Naive B cell (primary cell): ENCODE results near the gene FAM13C. TPM values are rescaled to one million over a fixed set of nuclear protein-coding genes. Genes with fewer than 3 reads are reported as not detected.
A peak's percentile ranks its signal among the peaks of the same experiment; 100 is the strongest.

Source experiments
- ATAC-seq, 2 donors: fragments of 150-1000 bp; cut with Tn5 transposase; 2 replicates each; pipeline ENCODE4 v1.10.0; 2021; ENCODE audit warnings: low read depth in 2 of 2, mild to moderate bottlenecking in 2 of 2, moderate library complexity in 2 of 2
- DNase-seq: peaks from one replicate; pipeline ENCODE4 v3.0.0; 2022
- H3K27ac Mint-ChIP-seq, 6 donors: one replicate each; pipeline ENCODE4 v1.8.0; 2020 to 2022; ENCODE audit warnings: mild to moderate bottlenecking in 6 of 6, mixed read lengths in 6 of 6, moderate library complexity in 5 of 6, inconsistent platforms in 2 of 6
- H3K27me3 Mint-ChIP-seq, 3 donors: one replicate each; pipeline ENCODE4 v1.8.0; 2021 to 2022; ENCODE audit warnings: mixed read lengths in 3 of 3, mild to moderate bottlenecking in 1 of 3
- H3K36me3 Mint-ChIP-seq, 2 donors: one replicate each; pipeline ENCODE4 v1.8.0; 2020 to 2022; ENCODE audit warnings: mixed read lengths in 2 of 2, inconsistent platforms in 1 of 2, mild to moderate bottlenecking in 1 of 2
- H3K4me1 Mint-ChIP-seq, 3 donors: one replicate each; pipeline ENCODE4 v1.8.0; 2020 to 2022; ENCODE audit warnings: mixed read lengths in 3 of 3, inconsistent platforms in 1 of 3, mild to moderate bottlenecking in 1 of 3, moderate library complexity in 1 of 3
- H3K4me3 Mint-ChIP-seq, 8 donors: one replicate each; pipeline ENCODE4 v1.8.0; 2020 to 2022; ENCODE audit warnings: mild to moderate bottlenecking in 8 of 8, mixed read lengths in 8 of 8, moderate library complexity in 8 of 8, inconsistent platforms in 2 of 8
- H3K9me3 Mint-ChIP-seq, 7 donors: one replicate each; pipeline ENCODE4 v1.8.0; 2020 to 2022; ENCODE audit warnings: mixed read lengths in 7 of 7, mild to moderate bottlenecking in 5 of 7, inconsistent platforms in 2 of 7, moderate library complexity in 1 of 7
- polyA plus RNA-seq, 6 donors: library from polyadenylated mRNA; unstranded; fragments of 300-500 nt; fragmentation: Illumina TruSeq; gene quantifications; one replicate each; pipeline ENCODE4 v1.2.3, GENCODE V29; 2021; ENCODE audit warnings: low read depth in 6 of 6

FAM13C gene
- polyA plus RNA-seq, 6 donors from 2014 or later: not detected

DNA sequence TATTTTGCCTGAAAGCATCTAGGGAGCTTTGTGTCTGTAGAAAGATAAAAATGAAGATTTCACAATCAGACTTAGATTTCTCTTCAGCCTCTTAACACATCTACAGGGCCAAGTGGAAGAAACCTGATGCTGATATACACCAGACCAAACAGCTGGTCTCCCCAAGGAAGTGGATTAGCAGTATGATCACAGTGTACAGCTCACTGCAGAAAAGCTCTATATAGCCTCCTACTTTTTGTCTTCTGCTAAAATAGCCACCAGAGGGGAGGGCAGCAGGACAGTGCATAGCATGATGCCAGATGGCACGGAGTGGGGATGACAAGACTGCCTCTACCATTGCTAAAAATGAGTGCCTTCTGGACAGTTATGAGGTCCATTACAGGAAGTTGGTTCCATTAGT, 16.0 kb downstream of the FAM13C start:
- no peak overlapping the region for H3K27ac Mint-ChIP-seq
- no peaks in the 10 kb centered on the region for H3K27me3 Mint-ChIP-seq
- no peak overlapping the region for H3K4me3 Mint-ChIP-seq
- ATAC-seq (no peak), DNase-seq (no peak)
- H3K9me3 Mint-ChIP-seq: peaks cover 0 to 9% (median 2%) of the 10 kb centered on the region in 7 donors
- H3K4me1 Mint-ChIP-seq: no peaks in the 10 kb centered on the region
- no peaks in the 10 kb centered on the region for H3K36me3 Mint-ChIP-seq

DNA sequence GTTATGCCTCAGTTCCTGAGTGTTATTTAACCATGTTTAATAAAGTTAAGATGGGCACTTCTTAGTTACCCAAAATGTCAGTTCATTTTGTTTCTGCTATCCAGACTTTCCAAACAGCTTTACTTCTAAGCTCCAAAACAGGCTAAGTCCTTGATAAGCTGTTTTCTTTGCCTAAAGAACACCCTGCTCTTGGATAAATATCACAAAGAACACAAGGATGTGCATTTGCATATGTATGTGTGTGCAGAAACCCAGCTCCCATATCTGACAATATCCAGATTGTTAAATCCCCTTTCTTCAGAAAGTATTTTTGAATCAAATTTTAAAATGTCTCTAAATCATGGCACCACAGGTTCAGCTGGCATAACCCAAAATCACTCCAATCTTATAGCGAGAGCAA, 19.6 kb downstream of the FAM13C start:
- H3K36me3 Mint-ChIP-seq: no peaks in the 10 kb centered on the region
- H3K4me3 Mint-ChIP-seq: no peak overlapping the region
- peaks cover 0 to 9% (median 4%) of the 10 kb centered on the region in 7 donors for H3K9me3 Mint-ChIP-seq
- H3K4me1 Mint-ChIP-seq: no peaks in the 10 kb centered on the region
- ATAC-seq (no peak), DNase-seq (no peak)
- no peak overlapping the region for H3K27ac Mint-ChIP-seq
- no peaks in the 10 kb centered on the region for H3K27me3 Mint-ChIP-seq

DNA sequence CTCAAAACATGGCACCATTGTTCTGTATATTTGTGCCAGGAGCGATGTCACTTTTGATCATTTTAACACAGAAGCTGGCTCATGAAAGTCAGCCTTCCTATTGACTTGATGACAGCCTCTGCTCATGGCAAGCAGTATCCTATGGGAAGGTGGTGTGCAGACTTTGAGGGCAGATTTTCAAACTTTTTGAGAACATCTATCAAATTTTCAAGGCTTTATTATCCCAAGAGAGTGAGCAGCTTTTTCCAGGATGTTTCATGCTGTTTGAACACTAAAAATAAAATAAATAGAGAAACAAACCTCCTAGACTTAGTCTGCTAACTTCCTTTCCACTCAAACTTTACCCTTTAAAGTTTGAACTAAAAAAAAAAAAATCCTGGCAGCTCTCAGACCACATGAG, 20.3 kb downstream of the FAM13C start:
- Mint-ChIP-seq H3K4me1 (no peaks in the 10 kb centered on the region), H3K4me3 (no peak overlapping the region), H3K27ac (no peak overlapping the region), H3K36me3 (no peaks in the 10 kb centered on the region), H3K27me3 (no peaks in the 10 kb centered on the region), H3K9me3 (peaks cover 0 to 9% (median 4%) of the 10 kb centered on the region in 7 donors)
- no peak for DNase-seq
- no peak for ATAC-seq

DNA sequence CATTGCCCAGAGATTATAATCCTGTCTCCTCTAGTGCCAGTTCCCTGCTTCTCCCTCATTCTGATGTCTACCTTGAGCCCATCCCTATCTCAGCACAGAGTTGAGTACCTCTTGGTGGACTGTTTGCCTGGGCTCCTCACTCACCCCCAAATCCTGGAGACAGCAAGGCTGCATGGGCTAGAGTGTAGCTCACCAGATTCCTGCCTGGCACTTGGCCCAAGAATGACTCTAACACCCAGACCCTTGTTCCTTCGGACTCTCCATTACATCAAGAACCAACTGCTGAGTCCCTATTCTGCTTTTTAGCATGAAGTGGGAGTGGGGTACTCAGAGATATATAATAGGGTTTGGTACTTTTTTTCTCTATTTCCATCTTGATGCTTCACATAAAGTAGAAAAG, 22.1 kb downstream of the FAM13C start:
- Mint-ChIP-seq H3K4me1 (no peaks in the 10 kb centered on the region), H3K9me3 (peaks cover 0 to 9% (median 2%) of the 10 kb centered on the region in 7 donors)

DNA sequence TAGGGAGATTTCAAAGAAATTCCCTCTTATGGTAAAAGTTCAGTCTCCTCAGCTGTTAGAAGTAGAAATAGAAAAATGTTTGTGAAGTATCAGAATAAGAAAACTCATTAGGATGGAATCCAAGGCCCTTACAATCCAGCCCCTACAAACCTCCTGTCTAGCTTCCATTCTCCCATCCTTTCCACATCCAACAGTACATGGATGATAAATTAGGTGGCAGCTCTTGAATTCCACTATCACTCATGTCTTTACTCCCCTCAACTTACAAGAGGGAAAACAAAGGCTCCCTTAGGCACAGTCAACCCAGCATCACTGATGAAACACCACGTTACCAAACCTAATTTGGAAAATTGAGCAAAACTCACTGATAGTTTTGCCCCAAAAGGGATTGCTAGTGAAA, 23.0 kb downstream of the FAM13C start:
- Mint-ChIP-seq H3K27me3 (no peaks in the 10 kb centered on the region), H3K4me3 (no peak overlapping the region), H3K27ac (no peak overlapping the region), H3K36me3 (no peaks in the 10 kb centered on the region), H3K4me1 (no peaks in the 10 kb centered on the region), H3K9me3 (peaks cover 0 to 9% (median 2%) of the 10 kb centered on the region in 7 donors)
- DNase-seq (no peak), ATAC-seq (no peak)

More for the DNA sequence above, 22.1 kb downstream of the FAM13C start:
- H3K4me3 Mint-ChIP-seq: no peak overlapping the region
- no peaks in the 10 kb centered on the region for H3K36me3 Mint-ChIP-seq
- no peak for DNase-seq
- no peak overlapping the region for H3K27ac Mint-ChIP-seq
- H3K27me3 Mint-ChIP-seq: no peaks in the 10 kb centered on the region
- ATAC-seq: no peak

DNA sequence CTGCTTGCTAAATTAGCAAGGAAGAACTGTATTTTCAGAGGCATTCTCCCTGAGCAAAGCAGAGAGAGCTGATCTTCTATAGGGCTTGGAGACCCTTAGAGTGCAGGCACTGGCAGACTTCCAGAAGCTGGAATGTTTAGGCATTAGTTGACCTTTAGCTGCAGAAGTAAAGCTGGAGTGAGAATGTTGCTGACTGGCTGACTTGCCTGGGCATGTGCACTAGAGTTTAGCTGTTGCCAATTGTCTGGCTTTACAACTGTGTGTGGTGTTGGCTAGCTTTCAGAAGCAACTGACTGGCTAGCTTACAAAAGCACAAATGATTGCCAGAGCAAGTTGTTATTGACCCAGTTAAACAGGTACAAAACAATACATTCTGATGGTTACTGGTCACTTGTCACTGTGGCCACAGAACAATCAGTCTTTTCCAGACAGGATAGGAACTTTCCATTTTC, 25.1 kb downstream of the FAM13C start:
- no peak for DNase-seq
- no peak for ATAC-seq
- Mint-ChIP-seq H3K4me1 (no peaks in the 10 kb centered on the region), H3K27ac (no peak overlapping the region), H3K9me3 (peaks cover 0 to 4% (median 0%) of the 10 kb centered on the region in 7 donors), H3K4me3 (no peak overlapping the region), H3K36me3 (no peaks in the 10 kb centered on the region), H3K27me3 (no peaks in the 10 kb centered on the region)

DNA sequence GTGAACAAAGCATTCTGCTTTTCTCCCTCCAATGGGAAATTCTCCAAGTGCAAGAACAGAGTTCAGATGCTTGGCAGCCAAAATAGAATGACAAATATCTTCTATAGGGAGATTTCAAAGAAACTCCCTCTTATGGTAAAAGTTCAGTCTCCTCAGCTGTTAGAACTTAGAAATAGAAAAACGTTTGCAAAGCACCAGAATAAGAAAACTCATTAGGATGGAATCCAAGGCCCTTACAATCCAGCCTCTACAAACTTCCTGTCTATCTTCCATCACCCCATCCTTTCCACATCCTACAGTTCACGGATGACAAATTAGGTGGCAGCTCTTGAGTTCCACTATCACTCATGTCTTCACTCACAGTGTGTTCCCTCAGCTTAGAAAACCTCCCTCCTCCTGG, 25.7 kb downstream of the FAM13C start:
- H3K9me3 Mint-ChIP-seq: peaks cover 0 to 4% (median 0%) of the 10 kb centered on the region in 7 donors
- no peak overlapping the region for H3K4me3 Mint-ChIP-seq
- no peak for DNase-seq
- no peaks in the 10 kb centered on the region for H3K27me3 Mint-ChIP-seq
- H3K4me1 Mint-ChIP-seq: no peaks in the 10 kb centered on the region
- no peak for ATAC-seq
- H3K36me3 Mint-ChIP-seq: no peaks in the 10 kb centered on the region
- H3K27ac Mint-ChIP-seq: no peak overlapping the region

DNA sequence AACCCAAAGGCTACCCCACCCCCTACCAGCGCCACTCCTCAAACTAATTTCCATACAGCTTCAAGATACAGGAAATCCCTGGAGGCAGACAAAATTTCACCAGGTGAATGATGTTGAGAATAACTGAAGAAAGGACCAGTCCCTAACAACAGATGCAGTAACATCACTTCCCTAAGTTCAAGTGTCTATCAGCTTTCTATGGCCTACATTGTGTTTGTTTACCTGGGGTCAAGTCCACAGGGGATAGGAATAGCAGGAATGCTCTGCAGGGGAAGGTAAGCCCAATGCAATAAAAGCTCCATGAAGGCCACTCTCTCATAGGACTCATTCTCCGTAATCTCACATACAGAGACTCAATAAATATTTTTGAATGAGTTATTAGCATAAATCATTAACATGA, 26.9 kb downstream of the FAM13C start:
- H3K27ac Mint-ChIP-seq: no peak overlapping the region
- H3K4me3 Mint-ChIP-seq: no peak overlapping the region
- DNase-seq (no peak), ATAC-seq (no peak)
- no peaks in the 10 kb centered on the region for H3K36me3 Mint-ChIP-seq
- H3K27me3 Mint-ChIP-seq: no peaks in the 10 kb centered on the region
- no peaks in the 10 kb centered on the region for H3K4me1 Mint-ChIP-seq
- peaks cover 0 to 4% (median 0%) of the 10 kb centered on the region in 7 donors for H3K9me3 Mint-ChIP-seq

DNA sequence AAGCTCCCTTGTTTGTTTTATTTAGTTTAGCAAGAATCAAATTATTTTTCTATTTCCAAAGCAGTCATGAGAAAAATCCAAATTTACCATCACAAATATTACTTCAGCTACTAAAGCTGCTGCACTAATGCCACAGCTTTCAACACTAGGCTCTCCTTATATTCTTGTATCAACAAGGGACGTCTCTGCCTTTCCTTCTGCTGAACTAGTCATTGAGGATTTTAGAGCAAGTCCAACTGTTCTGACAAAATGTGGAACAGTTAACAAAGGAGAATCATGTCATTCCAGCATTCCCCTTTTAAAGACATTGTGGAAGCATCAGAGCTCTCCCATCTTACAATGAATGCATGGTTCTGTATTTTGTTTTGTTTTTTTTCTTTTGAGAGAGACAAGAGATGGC, 28.6 kb downstream of the FAM13C start:
- no peak overlapping the region for H3K27ac Mint-ChIP-seq
- H3K27me3 Mint-ChIP-seq: no peaks in the 10 kb centered on the region
- no peak overlapping the region for H3K4me3 Mint-ChIP-seq
- DNase-seq (no peak), ATAC-seq (no peak)
- H3K36me3 Mint-ChIP-seq: no peaks in the 10 kb centered on the region
- H3K4me1 Mint-ChIP-seq: no peaks in the 10 kb centered on the region
- H3K9me3 Mint-ChIP-seq: peaks cover 0 to 2% (median 0%) of the 10 kb centered on the region in 7 donors

DNA sequence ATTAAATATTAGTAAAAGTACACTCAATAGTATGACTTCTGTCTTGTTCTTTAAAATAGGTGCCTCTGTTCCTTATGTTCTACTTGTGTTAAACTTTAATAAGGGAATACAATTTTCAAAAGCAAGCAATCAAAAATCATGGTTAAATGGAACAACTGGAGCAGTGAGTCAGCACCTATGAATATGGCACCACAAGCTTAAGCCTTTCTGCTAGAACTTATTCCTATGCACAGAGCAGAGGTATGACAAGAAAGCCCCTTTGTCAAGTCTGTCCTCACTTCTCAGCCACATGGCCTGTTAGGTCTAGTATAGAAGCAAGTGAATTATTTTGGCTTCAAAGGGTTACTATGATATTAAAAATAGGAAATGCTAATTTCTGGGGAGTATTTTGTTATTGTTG, 29.8 kb downstream of the FAM13C start:
- Mint-ChIP-seq H3K36me3 (no peaks in the 10 kb centered on the region), H3K4me3 (no peak overlapping the region), H3K27me3 (no peaks in the 10 kb centered on the region), H3K27ac (no peak overlapping the region), H3K4me1 (no peaks in the 10 kb centered on the region), H3K9me3 (no peaks in the 10 kb centered on the region)
- ATAC-seq (no peak), DNase-seq (no peak)

DNA sequence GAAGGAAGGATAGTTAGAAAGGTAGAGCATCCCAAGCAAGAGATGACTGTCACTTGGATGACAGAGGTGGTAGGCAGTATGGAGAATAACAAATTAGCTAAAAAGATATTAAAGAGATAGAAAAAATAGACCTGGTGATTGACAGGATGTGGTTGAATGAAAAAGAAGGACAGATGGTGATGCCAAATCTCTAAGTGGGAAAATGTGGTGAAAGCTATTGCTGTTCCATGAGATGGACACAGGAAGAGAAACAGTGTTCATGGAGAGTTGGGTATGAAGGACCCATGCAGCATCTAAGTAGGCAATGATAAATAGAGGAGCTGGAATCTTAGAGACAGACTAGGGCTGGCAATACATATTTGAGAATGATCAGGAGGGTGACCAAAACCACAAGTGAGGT, 30.7 kb downstream of the FAM13C start:
- H3K4me3 Mint-ChIP-seq: no peak overlapping the region

DNA sequence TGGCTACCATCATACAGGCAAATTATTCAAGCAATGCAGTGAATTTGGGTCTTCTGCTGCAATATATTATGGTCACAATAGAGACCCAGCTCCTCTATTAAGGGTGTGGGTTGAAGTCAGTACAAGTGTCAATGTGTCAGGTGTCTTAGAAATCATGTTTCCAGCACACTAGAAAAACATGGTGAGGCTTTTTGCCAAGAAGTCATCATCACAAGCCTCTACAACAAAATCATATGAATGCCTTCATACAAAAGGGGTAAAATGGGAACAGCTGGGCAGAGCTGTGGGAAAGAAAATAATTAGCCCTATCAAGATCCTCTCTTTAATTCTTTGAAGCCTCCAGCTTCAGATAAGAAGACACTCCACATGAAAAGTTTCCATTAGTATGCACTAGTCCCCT, 37.2 kb downstream of the FAM13C start:
- Mint-ChIP-seq H3K27ac (no peak overlapping the region), H3K9me3 (peaks cover 0 to 4% (median 0%) of the 10 kb centered on the region in 7 donors), H3K27me3 (peaks cover 0 to 4% (median 4%) of the 10 kb centered on the region in 3 donors), H3K4me1 (no peaks in the 10 kb centered on the region), H3K4me3 (no peak overlapping the region), H3K36me3 (no peaks in the 10 kb centered on the region)
- DNase-seq (no peak), ATAC-seq (no peak)

More for the DNA sequence above, 30.7 kb downstream of the FAM13C start:
- H3K36me3 Mint-ChIP-seq: no peaks in the 10 kb centered on the region
- H3K4me1 Mint-ChIP-seq: no peaks in the 10 kb centered on the region
- H3K27me3 Mint-ChIP-seq: no peaks in the 10 kb centered on the region
- ATAC-seq (no peak), DNase-seq (no peak)
- H3K9me3 Mint-ChIP-seq: no peaks in the 10 kb centered on the region
- H3K27ac Mint-ChIP-seq: no peak overlapping the region

DNA sequence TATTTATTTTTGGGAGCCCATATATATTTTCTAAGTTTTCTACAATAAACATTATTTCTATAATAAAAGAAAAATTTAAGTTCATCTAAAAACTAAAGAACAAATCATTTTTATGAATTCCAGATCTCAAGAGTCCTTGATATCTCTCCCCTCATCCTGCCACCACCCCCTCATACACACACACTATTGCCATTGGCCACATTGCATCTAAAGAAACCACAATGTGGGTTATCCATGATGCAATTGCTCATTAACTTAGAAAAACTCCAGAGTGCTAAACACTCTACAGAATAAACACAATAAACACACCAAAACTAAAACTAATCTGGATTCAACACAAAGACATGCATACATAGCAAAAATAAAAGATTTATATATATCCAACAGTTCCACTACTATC, 37.8 kb downstream of the FAM13C start:
- Mint-ChIP-seq H3K27ac (no peak overlapping the region), H3K36me3 (no peaks in the 10 kb centered on the region), H3K4me1 (no peaks in the 10 kb centered on the region), H3K4me3 (peak overlapping the region in 1 of 8 donors; percentile 31), H3K27me3 (peaks cover 0 to 6% (median 4%) of the 10 kb centered on the region in 3 donors), H3K9me3 (peaks cover 0 to 4% (median 0%) of the 10 kb centered on the region in 7 donors)
- no peak for ATAC-seq
- no peak for DNase-seq

DNA sequence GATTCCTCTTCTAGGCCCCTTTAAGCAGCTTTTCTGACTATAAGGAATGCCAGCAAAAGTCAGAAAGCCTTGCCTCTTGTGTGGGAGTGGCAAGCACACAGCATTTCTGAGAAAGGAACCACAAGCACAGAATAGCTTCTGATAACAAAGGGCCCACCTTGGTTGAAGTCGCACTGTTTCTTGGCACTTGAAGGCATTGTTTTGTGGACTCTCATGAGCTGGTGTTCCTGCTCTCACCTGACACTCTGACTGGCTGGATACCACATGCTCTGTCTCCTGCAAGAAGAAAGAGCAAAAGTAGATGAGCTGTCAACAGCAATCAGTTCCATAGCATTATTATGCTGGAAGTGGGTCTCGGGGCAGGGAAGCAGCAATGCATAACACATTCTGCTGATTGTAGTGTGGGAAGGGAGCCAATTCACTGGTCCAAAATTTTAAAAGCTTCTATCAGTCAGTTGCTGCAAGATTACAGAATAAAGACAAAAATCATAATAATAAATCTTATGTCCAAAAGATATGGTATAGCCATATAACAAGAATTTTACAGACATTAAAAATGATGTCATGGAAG, 38.4 kb downstream of the FAM13C start:
- H3K9me3 Mint-ChIP-seq: peaks cover 0 to 4% (median 0%) of the 10 kb centered on the region in 7 donors
- no peak overlapping the region for H3K27ac Mint-ChIP-seq
- H3K36me3 Mint-ChIP-seq: no peaks in the 10 kb centered on the region
- no peaks in the 10 kb centered on the region for H3K4me1 Mint-ChIP-seq
- H3K4me3 Mint-ChIP-seq: no peak overlapping the region
- H3K27me3 Mint-ChIP-seq: peaks cover 0 to 6% (median 4%) of the 10 kb centered on the region in 3 donors
- ATAC-seq (no peak), DNase-seq (no peak)

DNA sequence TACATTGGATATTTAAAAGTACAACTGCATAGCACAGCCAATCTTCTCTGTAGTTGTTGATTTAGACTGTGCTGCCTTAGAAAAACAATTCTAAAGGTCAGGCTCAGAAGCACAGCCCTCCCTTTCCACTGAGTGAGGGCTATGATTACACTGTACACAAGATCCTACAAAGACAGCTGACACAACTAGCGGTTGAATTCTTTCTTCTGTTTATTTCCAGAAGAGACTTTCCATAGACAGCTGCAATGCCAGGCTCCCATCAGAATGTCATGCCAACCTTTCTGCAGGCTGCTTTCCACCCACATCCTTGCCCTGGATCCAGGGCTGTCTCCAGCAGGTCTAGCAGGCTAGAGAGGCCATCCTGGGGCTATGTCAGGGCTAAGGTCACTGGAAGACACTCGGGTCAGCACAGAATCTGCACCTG, 39.3 kb downstream of the FAM13C start:
- Mint-ChIP-seq H3K9me3 (peaks cover 0 to 4% (median 0%) of the 10 kb centered on the region in 7 donors), H3K27me3 (peaks cover 0 to 13% (median 4%) of the 10 kb centered on the region in 3 donors), H3K4me3 (no peak overlapping the region), H3K27ac (no peak overlapping the region), H3K4me1 (no peaks in the 10 kb centered on the region), H3K36me3 (no peaks in the 10 kb centered on the region)
- DNase-seq: no peak
- no peak for ATAC-seq
